Mammary epithelial cell (primary cell): ENCODE results near the gene MUC4.

Source experiments
- EZH2 ChIP-seq: IDR thresholded peaks from 2 replicates; pipeline ENCODE4 v1.6.1; 2012; ENCODE audit warnings: low read length, inconsistent platforms, borderline replicate concordance
- TF ChIP-seq, protein P1 (sequence below), 2 donors: IDR thresholded peaks in 1 of 2; conservative IDR thresholded peaks in 1 of 2; 2 replicates each; pipeline ENCODE4 v1.5.1; 2011 to 2012; ENCODE audit warnings: inconsistent platforms in 2 of 2, low read length in 2 of 2, mild to moderate bottlenecking in 2 of 2, control low read depth in 1 of 2, low read depth in 1 of 2; ENCODE audit not compliant: insufficient read depth in 1 of 2; ENCODE audit errors: extremely low read depth in 1 of 2

DNA sequence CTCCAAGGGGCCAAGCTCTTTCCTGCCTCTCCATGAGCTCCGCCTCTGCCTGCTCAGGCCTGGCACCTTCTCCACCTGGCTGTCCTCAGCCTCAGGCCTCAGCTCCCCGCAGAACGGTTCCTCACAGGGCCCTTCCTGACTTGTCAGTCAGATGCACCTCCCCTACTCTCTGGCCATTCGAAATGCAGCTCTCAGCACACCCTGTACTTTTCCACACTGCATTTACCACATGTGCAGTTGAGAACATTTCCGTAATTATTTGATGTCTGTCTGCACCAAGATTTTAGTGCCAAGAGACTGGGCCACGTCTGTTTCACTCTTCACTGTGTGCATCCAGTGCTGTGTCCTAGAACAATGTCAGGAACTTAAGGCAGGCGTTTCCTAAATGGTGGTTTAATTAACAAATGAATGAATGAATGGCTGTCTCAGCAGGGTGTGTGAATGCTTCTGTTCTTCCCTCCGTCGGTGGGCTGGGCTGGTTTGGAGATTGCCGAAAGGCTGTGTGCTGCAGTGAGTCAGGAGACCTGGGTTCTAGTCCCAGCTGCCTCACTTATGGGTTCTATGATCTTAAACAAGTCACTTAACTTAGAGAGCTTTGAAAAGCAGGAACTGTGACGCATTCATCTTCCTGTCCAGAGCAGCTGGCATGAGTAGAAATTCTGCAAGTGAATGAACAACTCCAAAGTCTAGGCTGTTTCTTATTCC, 5.4 kb downstream of the MUC4 start:
- TF ChIP-seq, protein P1, sequence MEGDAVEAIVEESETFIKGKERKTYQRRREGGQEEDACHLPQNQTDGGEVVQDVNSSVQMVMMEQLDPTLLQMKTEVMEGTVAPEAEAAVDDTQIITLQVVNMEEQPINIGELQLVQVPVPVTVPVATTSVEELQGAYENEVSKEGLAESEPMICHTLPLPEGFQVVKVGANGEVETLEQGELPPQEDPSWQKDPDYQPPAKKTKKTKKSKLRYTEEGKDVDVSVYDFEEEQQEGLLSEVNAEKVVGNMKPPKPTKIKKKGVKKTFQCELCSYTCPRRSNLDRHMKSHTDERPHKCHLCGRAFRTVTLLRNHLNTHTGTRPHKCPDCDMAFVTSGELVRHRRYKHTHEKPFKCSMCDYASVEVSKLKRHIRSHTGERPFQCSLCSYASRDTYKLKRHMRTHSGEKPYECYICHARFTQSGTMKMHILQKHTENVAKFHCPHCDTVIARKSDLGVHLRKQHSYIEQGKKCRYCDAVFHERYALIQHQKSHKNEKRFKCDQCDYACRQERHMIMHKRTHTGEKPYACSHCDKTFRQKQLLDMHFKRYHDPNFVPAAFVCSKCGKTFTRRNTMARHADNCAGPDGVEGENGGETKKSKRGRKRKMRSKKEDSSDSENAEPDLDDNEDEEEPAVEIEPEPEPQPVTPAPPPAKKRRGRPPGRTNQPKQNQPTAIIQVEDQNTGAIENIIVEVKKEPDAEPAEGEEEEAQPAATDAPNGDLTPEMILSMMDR (conservative IDR thresholded peaks at IDR 0.05 in 1 of 2, IDR thresholded peaks at IDR 0.05 in 1 of 2; ENCODE audit: extremely low read depth in 1 of 2, insufficient read depth in 1 of 2, low read depth in 1 of 2, low read length in 2 of 2), result no peak
- TF ChIP-seq EZH2, result no peak
